DOHH2 (cell line): ENCODE results near the gene TMEM200B.

ENCODE experiments used
- H3F3A ChIP-seq: fragments of 200-600 bp; sonication (generic), shearing (Covaris generic); 2 replicates; pipeline ENCODE4 v1.6.0; 2016; ENCODE audit warnings: antibody characterized with exemption, mild to moderate bottlenecking; ENCODE audit not compliant: control insufficient read depth, insufficient read depth
- H3K27ac ChIP-seq: fragments of 200-600 bp; sonication (generic); 2 replicates; pipeline ENCODE4 v1.5.1; 2014; ENCODE audit warnings: low read depth, mild to moderate bottlenecking, low read length, moderate library complexity
- H3K27me3 ChIP-seq: fragments of 200-600 bp; sonication (generic); 2 replicates; pipeline ENCODE4 v1.6.1; 2014; ENCODE audit warnings: mild to moderate bottlenecking, low read length, mixed read lengths; ENCODE audit not compliant: control insufficient read depth
- H3K36me3 ChIP-seq: fragments of 200-600 bp; sonication (generic); 2 replicates; pipeline ENCODE4 v1.6.1; 2014; ENCODE audit warnings: mild to moderate bottlenecking, low read length, moderate library complexity, mixed read lengths; ENCODE audit not compliant: control insufficient read depth
- H3K4me1 ChIP-seq: fragments of 200-600 bp; sonication (generic); 2 replicates; pipeline ENCODE4 v1.6.1; 2014; ENCODE audit warnings: mild to moderate bottlenecking, low read length, mixed read lengths; ENCODE audit not compliant: control insufficient read depth
- H3K4me2 ChIP-seq: fragments of 200-600 bp; sonication (generic); 2 replicates; pipeline ENCODE4 v1.6.0; 2014; ENCODE audit warnings: mild to moderate bottlenecking, low read length, moderate library complexity
- H3K4me3 ChIP-seq: fragments of 200-600 bp; sonication (generic); 2 replicates; pipeline ENCODE4 v1.5.1; 2014; ENCODE audit warnings: mild to moderate bottlenecking, low read length, mixed read lengths
- H3K79me2 ChIP-seq: fragments of 200-600 bp; sonication (generic); 2 replicates; pipeline ENCODE4 v1.6.1; 2014; ENCODE audit warnings: mild to moderate bottlenecking, low read length, mixed read lengths; ENCODE audit not compliant: control insufficient read depth
- H3K9me2 ChIP-seq: fragments of 200-600 bp; sonication (generic); replicated peaks from 2 replicates; pipeline ENCODE4 v1.6.1; 2014; ENCODE audit warnings: mild to moderate bottlenecking, low read length, mixed read lengths; ENCODE audit not compliant: control insufficient read depth
- H3K9me3 ChIP-seq: fragments of 200-600 bp; sonication (generic); 2 replicates; pipeline ENCODE4 v1.6.1; 2014; ENCODE audit warnings: antibody characterized with exemption, low read length, mixed read lengths; ENCODE audit not compliant: control insufficient read depth, insufficient read depth
- H4K20me1 ChIP-seq: fragments of 200-600 bp; sonication (generic); 2 replicates; pipeline ENCODE4 v1.6.0; 2014; ENCODE audit warnings: low read depth, mild to moderate bottlenecking, antibody characterized with exemption, low read length, moderate library complexity; ENCODE audit not compliant: control insufficient read depth, insufficient read depth
- CTCF ChIP-seq: fragments of 200-600 bp; sonication (generic); IDR thresholded peaks from one replicate; pipeline ENCODE4 v1.5.1; 2014; ENCODE audit warnings: antibody characterized with exemption, mild to moderate bottlenecking, low read depth, low read length; ENCODE audit not compliant: poor library complexity, severe bottlenecking
- EZH2phosphoT487 ChIP-seq: fragments of 200-600 bp; sonication (generic); IDR thresholded peaks from 2 replicates; pipeline ENCODE4 v1.6.1; 2017; ENCODE audit warnings: borderline replicate concordance, mild to moderate bottlenecking, antibody characterized with exemption, low read length, moderate library complexity, mixed read lengths

The TMEM200B gene

DNA sequence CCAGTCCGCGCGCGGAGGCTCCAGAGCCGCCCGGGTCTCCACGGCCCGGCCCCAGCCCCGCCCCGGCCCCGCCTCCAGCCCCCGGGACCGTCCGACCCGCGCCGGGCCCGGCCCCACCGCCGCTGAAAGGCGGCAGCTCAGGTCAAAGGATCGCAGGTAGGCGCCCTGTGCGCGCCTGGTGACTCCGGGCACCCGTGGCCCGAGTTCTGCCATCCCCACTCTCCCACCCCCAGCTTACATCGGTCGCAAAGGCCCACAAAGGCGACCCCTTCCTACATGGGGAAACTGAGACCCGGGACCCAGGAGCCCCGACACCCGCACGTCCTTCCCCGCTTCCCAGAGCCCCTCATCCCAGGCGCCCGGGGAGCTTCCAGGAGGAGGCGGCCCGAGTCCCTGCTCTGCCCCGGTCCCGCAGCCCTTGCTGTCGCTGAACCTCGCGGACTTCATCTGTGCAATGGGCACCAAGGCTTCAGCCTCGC, at the start of gene TMEM200B:
Gene TMEM200B, minus strand, starts transcription at position 17 of the 479 bp plus-strand sequence. CDS start 2,075 bp downstream, outside the sequence.
- no peaks in the 10 kb centered on the region for H3K9me2 ChIP-seq
- H3K27me3 ChIP-seq = peaks cover 48% of the 10 kb centered on the region
- 0 out of 2 replicates have a peak, but pooled peaks cover 5% of the 10 kb centered on the region for H4K20me1 ChIP-seq
- H3K4me1 ChIP-seq = peaks cover 12% of the 10 kb centered on the region
- H3K4me2 ChIP-seq = peak within 1 kb of the TSS; percentile 69
- peak within 1 kb of the TSS; percentile 68 for H3K4me3 ChIP-seq
- H3K27ac ChIP-seq = no peak within 1 kb of the TSS
- H3K79me2 ChIP-seq = no peaks in the 10 kb centered on the region
- no peaks in the 10 kb centered on the region for H3K36me3 ChIP-seq
- H3F3A ChIP-seq = peaks cover 6% of the 10 kb centered on the region; the same call in 1 of the 2 replicates
- H3K9me3 ChIP-seq = no peaks in the 10 kb centered on the region
- TF ChIP-seq EZH2phosphoT487 (no peak), CTCF (no peak)

DNA sequence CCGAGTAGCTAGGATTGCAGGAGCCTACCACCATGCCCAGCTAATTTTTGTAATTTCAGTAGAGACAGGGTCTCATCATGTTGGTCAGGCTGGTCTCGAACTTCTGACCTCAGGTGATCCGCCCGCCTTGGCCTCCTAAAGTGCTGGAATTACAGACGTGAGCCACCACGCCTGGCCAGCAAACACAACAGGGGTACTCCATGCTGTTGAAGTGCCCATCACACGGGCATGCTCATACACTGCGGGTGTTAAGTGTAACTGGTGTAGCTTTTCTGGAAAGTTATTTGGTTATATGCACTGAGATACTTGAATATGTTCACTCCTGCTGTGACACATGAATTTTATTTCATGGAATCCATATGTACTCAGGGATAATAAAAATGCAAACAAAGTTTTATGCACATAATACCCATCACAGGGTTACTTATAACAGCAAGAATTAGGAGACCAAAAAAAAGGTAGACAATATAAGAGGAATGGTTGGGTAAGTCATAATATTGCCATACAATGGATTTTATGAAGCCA, 48.8 kb upstream of the TMEM200B start:
- peaks cover 71% of the 10 kb centered on the region for H3K36me3 ChIP-seq
- no peak overlapping the region for H3K27ac ChIP-seq
- H3K9me2 ChIP-seq = no peaks in the 10 kb centered on the region
- H3K79me2 ChIP-seq = peaks cover 99% of the 10 kb centered on the region
- H3F3A ChIP-seq = peaks cover 10% of the 10 kb centered on the region
- no peak overlapping the region for H3K4me2 ChIP-seq
- peaks cover 27% of the 10 kb centered on the region for H4K20me1 ChIP-seq
- peaks cover 17% of the 10 kb centered on the region for H3K4me1 ChIP-seq
- no peaks in the 10 kb centered on the region for H3K27me3 ChIP-seq
- TF ChIP-seq EZH2phosphoT487 (no peak), CTCF (no peak)
- H3K9me3 ChIP-seq = no peaks in the 10 kb centered on the region
- H3K4me3 ChIP-seq = no peak overlapping the region

GRCh38 chr1:29171521-29171920, 47.8 kb upstream of the TMEM200B start:
- TF ChIP-seq EZH2phosphoT487 (no peak), CTCF (no peak)
- H3K4me2 ChIP-seq = peak overlapping the region; percentile 5; the same call in 1 of the 2 replicates
- peaks cover 23% of the 10 kb centered on the region for H4K20me1 ChIP-seq
- H3K36me3 ChIP-seq = peaks cover 71% of the 10 kb centered on the region
- peaks cover 15% of the 10 kb centered on the region for H3K4me1 ChIP-seq
- peaks cover 99% of the 10 kb centered on the region for H3K79me2 ChIP-seq
- H3K27me3 ChIP-seq = no peaks in the 10 kb centered on the region
- H3F3A ChIP-seq = peaks cover 10% of the 10 kb centered on the region
- no peak overlapping the region for H3K4me3 ChIP-seq
- H3K9me2 ChIP-seq = no peaks in the 10 kb centered on the region
- no peak overlapping the region for H3K27ac ChIP-seq
- H3K9me3 ChIP-seq = no peaks in the 10 kb centered on the region
